Fibroblast of the conjunctiva (primary cell): ENCODE data around the gene ADAP1.
A peak's percentile ranks its signal among the peaks of the same experiment; 100 is the strongest.
"Not testable (repeated sequence)": the region's sequence is repeated elsewhere in the genome, so short reads cannot be mapped to it uniquely, and the experiment has no call there.

ENCODE experiments used
- DNase-seq: peaks from one replicate; pipeline ENCODE4 v3.0.0-alpha.2; 2010; ENCODE audit warnings: low read depth

ADAP1 gene

DNA sequence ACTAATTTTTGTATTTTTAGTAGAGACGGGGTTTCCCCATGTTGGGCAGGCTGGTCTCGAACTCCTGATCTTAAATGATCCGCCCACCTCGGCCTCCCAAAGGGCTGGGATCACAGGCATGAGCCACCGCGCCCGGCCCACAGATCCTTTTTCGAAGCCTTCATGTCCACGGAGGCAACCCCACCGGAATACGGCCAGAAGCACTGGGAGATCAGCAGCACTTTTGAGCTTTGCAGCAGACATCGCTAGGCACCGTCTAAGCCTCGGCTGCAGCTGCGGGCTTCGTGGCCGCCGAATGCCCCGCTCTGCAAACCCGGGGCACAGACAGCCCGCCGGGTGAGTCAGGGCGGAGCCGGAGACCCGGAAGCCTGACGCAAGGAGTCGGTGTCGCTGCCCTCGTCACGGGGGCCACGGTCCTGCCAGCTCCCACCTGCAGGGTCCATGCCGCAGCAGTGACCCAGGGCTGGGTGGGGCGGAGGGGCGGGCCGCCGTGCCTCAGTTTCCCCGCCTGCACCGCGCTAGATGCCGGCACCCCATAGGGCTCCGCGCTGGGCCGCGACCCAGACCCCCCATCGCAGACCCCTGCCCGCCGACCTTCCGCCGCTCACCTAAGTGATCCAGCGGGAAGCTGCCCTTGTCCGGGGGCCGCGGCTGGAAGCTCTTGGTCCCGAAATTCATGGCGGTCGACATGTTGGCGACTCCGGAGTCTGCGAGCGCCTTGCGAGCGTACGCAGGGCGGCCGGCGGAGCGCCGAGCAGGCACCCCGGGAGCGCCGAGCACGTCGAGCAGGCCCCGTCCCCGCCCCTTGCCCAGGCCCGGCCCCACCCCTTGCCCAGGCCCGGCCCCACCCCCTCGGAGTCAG lies 20.6 kb upstream of the ADAP1 start, which contains the start of gene COX19:
Gene COX19, minus strand, starts transcription at position 730 of the 862 bp plus-strand sequence. Its CDS starts 40 bp downstream, at position 690.
- DNase-seq: peak; percentile 73

- no peak for DNase-seq
Observed at GRCh38 chr7:974172-974571, 19.7 kb upstream of the ADAP1 start.

- no peak for DNase-seq
Observed at GRCh38 chr7:973312-973711, 18.8 kb upstream of the ADAP1 start.

- no peak for DNase-seq
Observed at GRCh38 chr7:972676-973309, 18.3 kb upstream of the ADAP1 start.

- DNase-seq: no peak
Observed at GRCh38 chr7:972110-972509, 17.6 kb upstream of the ADAP1 start.

- DNase-seq: no peak
Observed at GRCh38 chr7:970744-971143, 16.3 kb upstream of the ADAP1 start.

DNA sequence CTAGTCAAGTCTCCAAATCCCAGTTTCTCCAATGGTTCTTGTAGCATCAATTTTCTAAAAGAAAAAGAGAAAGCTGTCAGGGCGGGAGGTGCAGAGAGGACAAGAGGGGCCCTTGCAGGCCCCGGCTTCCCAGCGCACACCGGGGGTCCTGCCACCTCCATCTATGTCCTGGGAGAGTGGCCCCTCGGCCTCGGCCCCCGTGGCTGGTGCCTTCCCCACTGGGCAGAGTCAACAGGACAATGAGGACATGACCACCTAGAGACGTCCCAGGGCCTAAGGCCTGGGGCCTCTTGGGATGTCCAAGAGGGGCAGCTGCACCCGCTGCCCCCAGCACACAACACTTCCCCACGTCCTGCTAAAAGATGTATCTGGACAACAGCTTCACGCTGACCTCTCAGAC lies 14.9 kb upstream of the ADAP1 start:
- no peak for DNase-seq

GRCh38 chr7:968205-969105 lies 14.0 kb upstream of the ADAP1 start:
- DNase-seq: no peak

DNA sequence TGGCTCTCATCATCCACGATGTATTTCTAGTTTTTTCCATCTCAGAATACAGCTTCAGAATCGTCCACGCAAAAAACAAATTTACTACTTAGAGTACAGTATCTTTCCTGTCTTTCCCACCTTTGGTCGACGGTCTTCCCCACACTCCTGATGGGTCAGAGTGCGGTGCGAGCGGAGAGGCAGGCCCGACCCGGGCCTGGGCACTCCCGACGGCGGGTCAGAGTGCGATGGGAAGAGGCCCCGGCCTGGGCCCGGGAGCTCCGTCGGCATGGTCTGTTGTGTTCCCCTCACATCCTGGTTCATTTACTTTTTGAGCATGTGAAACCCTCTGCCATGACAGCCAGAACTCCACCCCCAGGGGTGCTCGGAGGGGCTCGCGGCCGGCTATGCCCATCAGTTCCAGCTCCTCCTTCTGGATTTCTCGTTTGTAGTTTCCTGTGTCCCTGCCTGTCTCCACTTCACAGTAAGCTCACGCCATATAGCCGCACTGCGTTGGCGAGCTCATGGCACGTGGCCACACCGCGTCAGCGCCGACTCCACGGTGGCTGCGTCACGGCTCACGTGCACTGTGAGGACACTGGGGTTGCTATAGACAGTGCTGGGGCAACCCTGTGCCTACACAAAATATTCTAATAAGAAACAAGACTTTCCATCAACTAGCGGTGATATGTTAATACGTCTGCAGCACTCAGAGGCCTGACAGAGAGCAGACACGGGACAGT lies 13.0 kb upstream of the ADAP1 start:
- DNase-seq: no peak

- DNase-seq: no peak
Observed at GRCh38 chr7:966291-967069, 12.0 kb upstream of the ADAP1 start.

- no peak for DNase-seq
Observed at GRCh38 chr7:964401-965231, 10.1 kb upstream of the ADAP1 start.

- DNase-seq: no peak
Observed at GRCh38 chr7:963236-964078, 9.0 kb upstream of the ADAP1 start.

GRCh38 chr7:962401-963081 lies 8.1 kb upstream of the ADAP1 start:
- no peak for DNase-seq

DNA sequence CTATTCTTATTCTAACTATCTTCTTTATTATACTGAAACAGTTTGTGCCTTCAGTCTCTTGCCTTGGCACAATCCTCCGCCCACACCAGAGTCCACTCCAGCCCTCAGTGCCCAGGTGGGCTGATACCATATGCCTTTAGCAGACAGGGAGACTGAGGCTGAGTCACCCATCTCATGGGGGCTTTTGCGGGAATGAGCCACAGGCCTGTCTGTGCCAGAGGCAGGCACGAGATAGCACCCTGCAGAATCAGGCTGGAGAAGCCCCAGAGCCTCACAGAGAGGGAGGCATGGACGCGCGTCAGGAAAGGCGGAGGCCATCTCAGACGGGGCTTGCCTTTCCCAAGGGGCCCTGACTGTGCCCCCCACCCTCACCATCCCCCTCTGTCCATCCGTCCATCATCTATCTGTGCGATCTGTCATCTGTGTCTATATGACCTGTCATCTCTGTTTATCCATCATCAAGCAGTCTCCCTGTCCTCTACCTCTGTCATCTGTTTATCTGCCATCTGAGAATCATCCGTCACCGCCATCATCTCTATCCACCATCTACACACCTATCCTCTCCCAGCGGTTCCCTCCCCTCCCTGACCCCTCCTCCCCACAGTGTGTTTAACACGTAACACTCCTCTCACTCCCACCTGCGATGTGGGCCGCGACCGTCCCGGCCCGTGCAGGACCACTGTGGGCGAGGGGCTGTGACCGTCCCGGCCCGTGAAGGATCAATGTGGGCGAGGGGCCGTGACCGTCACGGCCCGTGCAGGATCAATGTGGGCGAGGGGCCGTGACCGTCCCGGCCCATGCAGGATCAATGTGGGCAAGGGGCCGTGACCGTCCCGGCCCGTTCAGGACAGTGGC lies 7.3 kb upstream of the ADAP1 start:
- DNase-seq: no peak

DNA sequence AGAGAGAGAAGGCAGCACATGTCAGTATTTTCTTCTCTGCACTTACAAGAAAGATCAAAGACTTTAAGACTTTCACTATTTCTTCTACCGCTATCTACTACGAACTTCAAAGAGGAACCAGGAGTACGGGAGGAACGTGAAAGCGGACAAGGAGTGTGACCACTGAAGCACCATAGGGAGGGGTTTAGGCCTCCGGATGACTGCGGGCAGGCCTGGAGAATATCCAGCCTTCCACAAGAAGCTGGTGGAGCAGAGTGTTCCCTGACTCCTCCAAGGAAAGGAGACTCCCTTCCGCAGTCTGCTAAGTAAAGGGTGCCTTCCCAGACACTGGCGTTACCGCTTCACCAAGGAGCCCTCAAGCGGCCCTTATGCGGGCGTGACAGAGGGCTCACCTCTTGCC lies 6.5 kb upstream of the ADAP1 start:
- not testable (repeated sequence) for DNase-seq

- DNase-seq: no peak
Observed at GRCh38 chr7:960269-960871, 5.9 kb upstream of the ADAP1 start.

DNA sequence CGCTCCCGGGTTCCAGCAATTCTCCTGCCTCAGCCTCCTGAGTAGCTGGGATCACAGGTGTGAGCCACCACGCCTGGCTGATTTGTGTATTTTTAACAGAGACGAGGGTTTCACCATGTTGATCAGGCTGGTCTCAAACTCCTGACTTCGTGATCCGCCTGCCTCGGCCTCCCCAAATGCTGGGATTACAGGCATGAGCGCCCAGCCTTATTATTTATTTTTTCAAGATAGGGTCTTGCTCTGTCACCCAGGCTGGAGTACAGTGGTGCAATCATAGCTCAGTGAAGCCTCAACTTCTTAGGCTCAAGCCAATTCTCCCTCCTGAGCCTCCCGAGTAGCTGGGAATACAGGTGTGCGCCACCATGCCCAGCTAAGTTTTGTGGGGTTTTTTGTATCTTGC lies 5.3 kb upstream of the ADAP1 start:
- not testable (repeated sequence) for DNase-seq
